Measurements from ENCODE around the gene TRIM69.

DNA sequence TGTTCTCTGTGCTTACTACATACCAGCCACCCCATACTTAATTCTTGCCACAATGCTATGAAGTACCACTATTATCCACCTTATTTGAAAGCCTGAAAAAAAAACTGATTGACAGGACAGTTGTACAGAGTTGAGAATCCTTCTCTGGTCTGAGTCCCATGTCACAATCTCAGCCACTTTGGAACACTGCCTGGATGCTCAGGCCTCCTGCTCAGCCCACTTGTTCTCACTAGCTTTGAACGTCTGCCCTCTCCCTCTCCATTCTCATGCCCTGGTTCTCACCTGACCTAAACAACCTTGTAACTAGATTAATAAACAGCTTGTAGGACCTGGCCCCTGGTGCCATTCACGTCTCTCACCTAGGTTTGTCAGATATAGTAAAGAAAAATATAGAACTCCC is 53.9 kb downstream of the TRIM69 start:
- TF ChIP-seq, protein P1, sequence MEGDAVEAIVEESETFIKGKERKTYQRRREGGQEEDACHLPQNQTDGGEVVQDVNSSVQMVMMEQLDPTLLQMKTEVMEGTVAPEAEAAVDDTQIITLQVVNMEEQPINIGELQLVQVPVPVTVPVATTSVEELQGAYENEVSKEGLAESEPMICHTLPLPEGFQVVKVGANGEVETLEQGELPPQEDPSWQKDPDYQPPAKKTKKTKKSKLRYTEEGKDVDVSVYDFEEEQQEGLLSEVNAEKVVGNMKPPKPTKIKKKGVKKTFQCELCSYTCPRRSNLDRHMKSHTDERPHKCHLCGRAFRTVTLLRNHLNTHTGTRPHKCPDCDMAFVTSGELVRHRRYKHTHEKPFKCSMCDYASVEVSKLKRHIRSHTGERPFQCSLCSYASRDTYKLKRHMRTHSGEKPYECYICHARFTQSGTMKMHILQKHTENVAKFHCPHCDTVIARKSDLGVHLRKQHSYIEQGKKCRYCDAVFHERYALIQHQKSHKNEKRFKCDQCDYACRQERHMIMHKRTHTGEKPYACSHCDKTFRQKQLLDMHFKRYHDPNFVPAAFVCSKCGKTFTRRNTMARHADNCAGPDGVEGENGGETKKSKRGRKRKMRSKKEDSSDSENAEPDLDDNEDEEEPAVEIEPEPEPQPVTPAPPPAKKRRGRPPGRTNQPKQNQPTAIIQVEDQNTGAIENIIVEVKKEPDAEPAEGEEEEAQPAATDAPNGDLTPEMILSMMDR (IDR thresholded peaks at IDR 0.05; ENCODE audit: low read depth, low read length, poor library complexity, severe bottlenecking), result no peak
- no peak for TF ChIP-seq EZH2phosphoT487 (IDR thresholded peaks at IDR 0.05; ENCODE audit: borderline replicate concordance, low read length)

Measured in DOHH2 (cell line).